HEK293 (cell line): ENCODE data around the gene QPCT.

Experiments used
- CTCF ChIA-PET: fragments of 350-600 bp; formaldehyde crosslinking; extraction: SDS; loops from one replicate; lab custom pipeline; 2021; ENCODE audit warnings: antibody characterized with exemption; lab: Yijun Ruan, JAX
- POLR2A ChIA-PET: fragments of 300-600 bp; formaldehyde crosslinking; extraction: SDS; loops from one replicate; lab custom pipeline; 2020; ENCODE audit warnings: antibody characterized with exemption, inconsistent platforms; lab: Yijun Ruan, JAX
- H3K27ac ChIP-seq: fragments of 200-500 bp; sonication (Bioruptor generic); 2 replicates; pipeline ENCODE4 v1.5.1; 2014; ENCODE audit warnings: low read depth, low read length, control low read depth, inconsistent platforms; ENCODE audit errors: extremely low read depth
- H3K36me3 ChIP-seq, 2 experiments: fragments of 200-500 bp in 1 of 2; sonication (Bioruptor generic) in 1 of 2; 1 replicate in 1 of 2; 2 replicates in 1 of 2; pipeline ENCODE4 v1.5.1; 2014 to 2017; ENCODE audit warnings: inconsistent platforms in 2 of 2, low read length in 2 of 2; ENCODE audit not compliant: control insufficient read depth in 2 of 2, insufficient read depth in 1 of 2
- H3K4me1 ChIP-seq: fragments of 200-500 bp; sonication (Bioruptor generic); 2 replicates; pipeline ENCODE4 v1.5.1; 2014; ENCODE audit warnings: mild to moderate bottlenecking, low read length, inconsistent platforms; ENCODE audit not compliant: control insufficient read depth, insufficient read depth
- H3K4me3 ChIP-seq: 2 replicates; pipeline ENCODE4 v1.5.1; 2011; ENCODE audit warnings: low read depth, mild to moderate bottlenecking, control low read depth, low read length, moderate library complexity
- H3K9me3 ChIP-seq: fragments of 200-500 bp; sonication (Bioruptor generic); 2 replicates; pipeline ENCODE4 v1.5.1; 2014; ENCODE audit warnings: low read depth, low read length, inconsistent platforms; ENCODE audit not compliant: control insufficient read depth, insufficient read depth
- EGR2 ChIP-seq: fragments of 450-650 bp; formaldehyde crosslinking; IDR thresholded peaks from 2 replicates; pipeline ENCODE4 v1.5.1; 2016; ENCODE audit warnings: low read depth, missing biosample characterization, missing genetic modification characterization
- ELK4 ChIP-seq: IDR thresholded peaks from 2 replicates; pipeline ENCODE4 v1.6.1; 2011; ENCODE audit warnings: mild to moderate bottlenecking, low read depth, low read length, borderline replicate concordance
- INSM2 ChIP-seq: fragments of 450-650 bp; formaldehyde crosslinking; IDR thresholded peaks from 2 replicates; pipeline ENCODE4 v1.5.1; 2016; ENCODE audit warnings: missing biosample characterization, missing genetic modification characterization
- KLF8 ChIP-seq: fragments of 450-650 bp; formaldehyde crosslinking; IDR thresholded peaks from 2 replicates; pipeline ENCODE4 v1.5.1; 2016; ENCODE audit warnings: missing biosample characterization, missing genetic modification characterization
- MYNN ChIP-seq: fragments of 450-650 bp; formaldehyde crosslinking; IDR thresholded peaks from 2 replicates; pipeline ENCODE4 v1.5.1; 2016; ENCODE audit warnings: missing biosample characterization, missing genetic modification characterization, borderline replicate concordance
- PBX3 ChIP-seq: sonication (generic); formaldehyde crosslinking; IDR thresholded peaks from 2 replicates; pipeline ENCODE4 v1.8.1; 2022; ENCODE audit warnings: mild to moderate bottlenecking, moderate library complexity, missing genetic modification reagents
- SALL2 ChIP-seq: fragments of 450-650 bp; formaldehyde crosslinking; IDR thresholded peaks from 2 replicates; pipeline ENCODE4 v1.5.0; 2017; ENCODE audit warnings: missing biosample characterization, mild to moderate bottlenecking, missing genetic modification characterization, borderline replicate concordance
- SP7 ChIP-seq: fragments of 450-650 bp; formaldehyde crosslinking; IDR thresholded peaks from 2 replicates; pipeline ENCODE4 v1.5.1; 2016; ENCODE audit warnings: missing biosample characterization, missing genetic modification characterization
- TSHZ1 ChIP-seq: fragments of 450-650 bp; formaldehyde crosslinking; IDR thresholded peaks from 2 replicates; pipeline ENCODE4 v1.5.1; 2016; ENCODE audit warnings: missing biosample characterization, missing genetic modification characterization, borderline replicate concordance
- ZBTB17 ChIP-seq: fragments of 450-650 bp; formaldehyde crosslinking; IDR thresholded peaks from 2 replicates; pipeline ENCODE4 v1.5.1; 2016; ENCODE audit warnings: missing biosample characterization, missing genetic modification characterization
- ZBTB26 ChIP-seq: fragments of 450-650 bp; formaldehyde crosslinking; optimal IDR thresholded peaks from 2 replicates; pipeline ENCODE3; 2016; ENCODE audit warnings: missing biosample characterization, mild to moderate bottlenecking, missing genetic modification characterization
- ZNF157 ChIP-seq: fragments of 450-650 bp; formaldehyde crosslinking; IDR thresholded peaks from 2 replicates; pipeline ENCODE4 v1.5.1; 2016; ENCODE audit warnings: missing biosample characterization, missing genetic modification characterization
- ZNF184 ChIP-seq: fragments of 450-650 bp; IDR thresholded peaks from 2 replicates; pipeline ENCODE4 v1.5.1; 2018; ENCODE audit warnings: missing biosample characterization, mild to moderate bottlenecking, missing genetic modification characterization
- ZNF2 ChIP-seq: fragments of 450-650 bp; formaldehyde crosslinking; IDR thresholded peaks from 2 replicates; pipeline ENCODE4 v1.5.1; 2016; ENCODE audit warnings: missing biosample characterization, missing genetic modification characterization
- ZNF24 ChIP-seq: fragments of 450-650 bp; formaldehyde crosslinking; IDR thresholded peaks from 2 replicates; pipeline ENCODE4 v1.5.1; 2016; ENCODE audit warnings: missing biosample characterization, missing genetic modification characterization
- ZNF248 ChIP-seq: fragments of 450-650 bp; formaldehyde crosslinking; IDR thresholded peaks from 2 replicates; pipeline ENCODE4 v1.5.1; 2017; ENCODE audit warnings: missing biosample characterization, missing genetic modification characterization
- ZNF266 ChIP-seq: fragments of 450-650 bp; formaldehyde crosslinking; IDR thresholded peaks from 2 replicates; pipeline ENCODE4 v1.5.1; 2016; ENCODE audit warnings: missing biosample characterization, missing genetic modification characterization, low read depth
- ZNF350 ChIP-seq: fragments of 450-650 bp; formaldehyde crosslinking; IDR thresholded peaks from 2 replicates; pipeline ENCODE4 v1.5.0; 2017; ENCODE audit warnings: missing biosample characterization, mild to moderate bottlenecking, missing genetic modification characterization
- ZNF394 ChIP-seq: fragments of 450-650 bp; formaldehyde crosslinking; IDR thresholded peaks from 2 replicates; pipeline ENCODE4 v1.5.1; 2016; ENCODE audit warnings: missing biosample characterization, missing genetic modification characterization, mild to moderate bottlenecking, moderate library complexity, borderline replicate concordance
- ZNF426 ChIP-seq: fragments of 450-650 bp; formaldehyde crosslinking; IDR thresholded peaks from 2 replicates; pipeline ENCODE4 v1.5.1; 2017; ENCODE audit warnings: missing biosample characterization, missing genetic modification characterization, mild to moderate bottlenecking, inconsistent platforms, moderate library complexity
- ZNF433 ChIP-seq: fragments of 450-650 bp; formaldehyde crosslinking; IDR thresholded peaks from 2 replicates; pipeline ENCODE4 v1.5.1; 2016; ENCODE audit warnings: missing biosample characterization, missing genetic modification characterization, low read depth
- ZNF529 ChIP-seq: fragments of 450-650 bp; formaldehyde crosslinking; IDR thresholded peaks from 2 replicates; pipeline ENCODE4 v1.5.1; 2017; ENCODE audit warnings: missing genetic modification characterization, missing biosample characterization; ENCODE audit not compliant: insufficient replicate concordance
- ZNF561 ChIP-seq: fragments of 450-650 bp; IDR thresholded peaks from 2 replicates; pipeline ENCODE4 v1.5.1; 2018; ENCODE audit warnings: missing biosample characterization, missing genetic modification characterization, borderline replicate concordance
- ZNF654 ChIP-seq: fragments of 450-650 bp; formaldehyde crosslinking; IDR thresholded peaks from 2 replicates; pipeline ENCODE4 v1.5.1; 2016; ENCODE audit warnings: low read depth, missing biosample characterization, missing genetic modification characterization
- ZSCAN16 ChIP-seq: fragments of 450-650 bp; formaldehyde crosslinking; IDR thresholded peaks from 2 replicates; pipeline ENCODE4 v1.5.1; 2016; ENCODE audit warnings: missing biosample characterization, missing genetic modification characterization

The QPCT gene

GRCh38 chr2:37323176-37323780, 21.2 kb upstream of the QPCT start:
- ChIA-PET POLR2A (interaction anchor here (0.6 to 1.0 kb wide), 2 partner anchors 10 to 91 kb away, joined by 3 read pairs; partner anchors contain the start of genes CEBPZ and NDUFAF7), CTCF (interaction anchor here (0.6 to 1.3 kb wide), 2 partner anchors 11 to 158 kb away, joined by 3 to 6 read pairs; no protein-coding TSS in a partner anchor)
- Histone ChIP-seq H3K4me1 (peaks cover 20% of the 10 kb centered on the region), H3K4me3 (peak overlapping the region; percentile 75), H3K27ac (peak overlapping the region; percentile 92), H3K36me3 (no peaks in the 10 kb centered on the region), H3K9me3 (no peaks in the 10 kb centered on the region)
- TF ChIP-seq ZNF24 (tag by site-specific recombination) (no peak), KLF8 (tag by site-specific recombination) (no peak), ZNF248 (tag by site-specific recombination) (no peak), ZNF184 (tag by site-specific recombination) (no peak), EGR2 (tag by site-specific recombination) (no peak), ELK4 (no peak), ZNF266 (tag by site-specific recombination) (no peak), ZNF426 (tag by site-specific recombination) (no peak), ZNF350 (tag by site-specific recombination) (no peak), ZNF157 (no peak), ZNF2 (no peak)

- Histone ChIP-seq H3K27ac (peak overlapping the region; percentile 92), H3K9me3 (no peaks in the 10 kb centered on the region), H3K4me1 (peaks cover 15% of the 10 kb centered on the region), H3K4me3 (peak overlapping the region; percentile 75), H3K36me3 (no peaks in the 10 kb centered on the region)
- POLR2A ChIA-PET, result interaction anchor here (0.5 to 1.3 kb wide), 7 partner anchors 13 to 92 kb away, joined by 3 to 4 read pairs (median 3); partner anchors contain the start of genes CEBPZ and NDUFAF7
- CTCF ChIA-PET, result interaction anchor here (0.6 to 1.3 kb wide), 2 partner anchors 12 to 108 kb away, joined by 5 to 6 read pairs; no protein-coding TSS in a partner anchor
- peak; percentile 91 for TF ChIP-seq ZBTB17
- TF ChIP-seq SP7 (tag by site-specific recombination), result no peak
- TF ChIP-seq ZNF394 (tag by site-specific recombination), result no peak
- peak; percentile 56 for TF ChIP-seq ZBTB26 (tag by site-specific recombination)
- no peak for TF ChIP-seq ZNF433 (tag by site-specific recombination)
- no peak for TF ChIP-seq ZSCAN16 (tag by site-specific recombination)
- no peak for TF ChIP-seq TSHZ1 (tag by site-specific recombination)
- no peak for TF ChIP-seq ZNF654
- TF ChIP-seq PBX3 (CRISPR knock-in tag), result no peak; the same call in 1 of the 2 replicates
- no peak for TF ChIP-seq SALL2 (tag by site-specific recombination)
- TF ChIP-seq ZNF529 (tag by site-specific recombination), result no peak
- TF ChIP-seq MYNN, result no peak
- TF ChIP-seq ZNF2, result no peak
- peak; percentile 39; the same call in 1 of the 2 replicates for TF ChIP-seq ZNF561
- no peak for TF ChIP-seq INSM2
These were observed 20.5 kb upstream of the QPCT start for GRCh38 chr2:37323781-37324535.
